MCF 10A (cell line): ENCODE data around the gene PLA2G4F. TPM values are rescaled to one million over a fixed set of nuclear protein-coding genes. Genes with fewer than 3 reads are reported as not detected.
A peak's percentile ranks its signal among the peaks of the same experiment; 100 is the strongest.

ENCODE experiments used
- BruUV-seq: library from RNA; stranded (reverse); fragments of 400-500 nt; replicated peaks from 2 replicates; lab custom pipeline; 2021; lab: Mats Ljungman, UMichigan
- CTCF ChIA-PET: fragments of 300-600 bp; sonication (Branson Sonifier 250); formaldehyde crosslinking; extraction: SDS; loops from one replicate; lab custom pipeline; 2021; ENCODE audit warnings: antibody characterized with exemption, inconsistent platforms; lab: Yijun Ruan, JAX
- POLR2A ChIA-PET: fragments of 300-600, 350-650 bp; sonication (Branson Sonifier 250); formaldehyde crosslinking; extraction: SDS; loops from one replicate; lab custom pipeline; 2020; ENCODE audit warnings: antibody characterized with exemption, inconsistent platforms; lab: Yijun Ruan, JAX
- DNase-seq: peaks from one replicate; pipeline ENCODE4 v3.0.0-alpha.2; 2018; ENCODE audit not compliant: unreplicated experiment
- H3K27ac Mint-ChIP-seq: one replicate; pipeline ENCODE4 v1.8.0; 2022; ENCODE audit warnings: mild to moderate bottlenecking, low read depth, mixed read lengths; ENCODE audit not compliant: unreplicated experiment
- H3K27me3 Mint-ChIP-seq: one replicate; pipeline ENCODE4 v1.8.0; 2022; ENCODE audit warnings: mixed read lengths; ENCODE audit not compliant: insufficient read depth, unreplicated experiment
- H3K36me3 Mint-ChIP-seq: one replicate; pipeline ENCODE4 v1.8.0; 2022; ENCODE audit warnings: mild to moderate bottlenecking, moderate library complexity, mixed read lengths; ENCODE audit not compliant: insufficient read depth, unreplicated experiment
- H3K4me1 Mint-ChIP-seq: one replicate; pipeline ENCODE4 v1.8.0; 2022; ENCODE audit warnings: mixed read lengths; ENCODE audit not compliant: insufficient read depth, unreplicated experiment
- H3K4me3 Mint-ChIP-seq: one replicate; pipeline ENCODE4 v1.8.0; 2022; ENCODE audit warnings: mild to moderate bottlenecking, moderate library complexity, mixed read lengths; ENCODE audit not compliant: unreplicated experiment
- H3K9me3 Mint-ChIP-seq: one replicate; pipeline ENCODE4 v1.8.0; 2022; ENCODE audit warnings: mixed read lengths; ENCODE audit not compliant: unreplicated experiment
- intact Hi-C: fragments of 100-400 bp; cut with micrococcal nuclease; formaldehyde crosslinking; loops from 2 replicates; pipeline ENCODE4 v1.14.1; 2022
- total RNA-seq: library from RNA; stranded (reverse); gene quantifications from 2 replicates; pipeline ENCODE4 v1.2.3, GENCODE V29; 2022
- TF ChIP-seq, protein P1 (sequence below): fragments of 200-600 bp; IDR thresholded peaks from one replicate; pipeline ENCODE4 v1.8.0; 2022; ENCODE audit warnings: antibody characterized with exemption, mild to moderate bottlenecking; ENCODE audit not compliant: unreplicated experiment

Gene PLA2G4F
- total RNA-seq, 1 experiment from 2014 or later = 0.30 TPM

DNA sequence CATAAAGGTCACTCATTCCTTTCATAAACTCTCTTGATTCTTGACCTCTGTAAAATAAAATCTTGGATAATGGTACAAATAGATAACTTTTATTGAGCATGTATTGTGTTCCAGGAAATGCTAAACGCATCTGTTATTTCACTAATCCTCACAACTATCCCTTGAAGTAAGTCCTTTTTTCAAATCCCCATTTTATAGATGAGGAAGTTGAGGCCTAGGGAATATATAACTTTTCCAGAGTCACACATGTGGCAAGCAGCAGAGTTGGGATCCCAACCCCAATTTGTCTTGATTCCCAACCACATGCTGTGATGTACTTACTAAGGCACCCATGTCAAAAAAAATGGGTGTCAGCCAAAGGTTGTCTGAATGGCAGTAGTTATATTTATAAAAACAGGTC, 45.4 kb upstream of the PLA2G4F start:
- TF ChIP-seq, protein P1, sequence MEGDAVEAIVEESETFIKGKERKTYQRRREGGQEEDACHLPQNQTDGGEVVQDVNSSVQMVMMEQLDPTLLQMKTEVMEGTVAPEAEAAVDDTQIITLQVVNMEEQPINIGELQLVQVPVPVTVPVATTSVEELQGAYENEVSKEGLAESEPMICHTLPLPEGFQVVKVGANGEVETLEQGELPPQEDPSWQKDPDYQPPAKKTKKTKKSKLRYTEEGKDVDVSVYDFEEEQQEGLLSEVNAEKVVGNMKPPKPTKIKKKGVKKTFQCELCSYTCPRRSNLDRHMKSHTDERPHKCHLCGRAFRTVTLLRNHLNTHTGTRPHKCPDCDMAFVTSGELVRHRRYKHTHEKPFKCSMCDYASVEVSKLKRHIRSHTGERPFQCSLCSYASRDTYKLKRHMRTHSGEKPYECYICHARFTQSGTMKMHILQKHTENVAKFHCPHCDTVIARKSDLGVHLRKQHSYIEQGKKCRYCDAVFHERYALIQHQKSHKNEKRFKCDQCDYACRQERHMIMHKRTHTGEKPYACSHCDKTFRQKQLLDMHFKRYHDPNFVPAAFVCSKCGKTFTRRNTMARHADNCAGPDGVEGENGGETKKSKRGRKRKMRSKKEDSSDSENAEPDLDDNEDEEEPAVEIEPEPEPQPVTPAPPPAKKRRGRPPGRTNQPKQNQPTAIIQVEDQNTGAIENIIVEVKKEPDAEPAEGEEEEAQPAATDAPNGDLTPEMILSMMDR = no peak

DNA sequence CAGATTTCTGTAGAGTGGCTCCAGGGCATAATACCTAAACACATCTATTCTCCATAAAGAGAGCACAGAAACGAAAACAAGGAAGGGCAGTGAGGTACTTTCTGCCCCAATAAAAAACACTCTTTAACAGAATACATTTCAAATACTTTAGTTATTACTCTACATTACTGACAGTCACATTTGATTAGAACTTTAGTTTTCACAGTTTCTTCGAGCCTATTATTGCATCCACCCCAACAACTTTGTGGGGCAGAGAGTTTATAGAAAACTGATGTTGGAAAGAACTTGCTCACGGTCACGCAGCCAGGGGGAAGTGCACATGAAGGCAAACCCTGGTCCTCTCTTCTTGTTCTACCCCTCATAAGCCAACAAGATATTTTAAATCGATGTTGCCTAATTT, 42.7 kb upstream of the PLA2G4F start:
- Mint-ChIP-seq H3K4me1 (no peaks in the 10 kb centered on the region), H3K27ac (no peak overlapping the region), H3K9me3 (no peaks in the 10 kb centered on the region), H3K36me3 (peaks cover 64% of the 10 kb centered on the region), H3K4me3 (no peak overlapping the region), H3K27me3 (no peaks in the 10 kb centered on the region)
- CTCF ChIA-PET = no interaction called here
- BruUV-seq = no TSS peak
- intact Hi-C loops = no loop called here
- TF ChIP-seq, protein P1 = no peak
- DNase-seq = no peak
- POLR2A ChIA-PET = interaction anchor here (1.3 to 1.9 kb wide), 2 partner anchors 8 to 43 kb away, joined by 3 to 19 read pairs; partner anchors contain the start of genes PLA2G4F and VPS39

More for the DNA sequence above, 45.4 kb upstream of the PLA2G4F start:
- no peaks in the 10 kb centered on the region for H3K9me3 Mint-ChIP-seq
- H3K4me1 Mint-ChIP-seq = peaks cover 18% of the 10 kb centered on the region
- peaks cover 59% of the 10 kb centered on the region for H3K36me3 Mint-ChIP-seq
- intact Hi-C loops = no loop called here
- no peak overlapping the region for H3K4me3 Mint-ChIP-seq
- CTCF ChIA-PET = no interaction called here
- H3K27me3 Mint-ChIP-seq = no peaks in the 10 kb centered on the region
- no peak overlapping the region for H3K27ac Mint-ChIP-seq
- POLR2A ChIA-PET = no interaction called here
- no TSS peak for BruUV-seq
- DNase-seq = no peak

DNA sequence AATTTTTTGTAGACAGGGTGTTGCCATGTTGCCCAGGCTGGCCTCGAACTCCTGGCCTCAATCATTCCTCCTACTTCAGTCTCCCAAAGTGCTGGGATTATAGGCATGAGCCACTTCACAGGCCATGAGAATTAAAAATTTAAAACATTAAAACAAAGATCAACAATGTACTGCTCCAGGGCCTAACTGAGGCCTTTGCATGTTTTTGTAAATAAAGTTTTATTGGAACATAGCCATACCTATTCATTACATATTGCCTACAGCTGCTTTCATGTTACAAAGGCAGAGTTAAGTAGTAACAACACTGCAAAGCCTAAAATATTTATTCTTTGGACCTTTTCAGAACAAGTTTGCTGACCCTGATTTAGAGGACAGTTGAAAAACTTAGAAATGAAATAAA, 42.1 kb upstream of the PLA2G4F start:
- intact Hi-C loops = no loop called here
- peaks cover 64% of the 10 kb centered on the region for H3K36me3 Mint-ChIP-seq
- DNase-seq = no peak
- ChIA-PET CTCF (interaction anchor here (0.6 kb wide), 1 partner anchor 169 kb away, joined by 3 read pairs; no protein-coding TSS in a partner anchor), POLR2A (interaction anchor here (1.3 to 1.9 kb wide), 2 partner anchors 9 to 42 kb away, joined by 3 to 19 read pairs; partner anchors contain the start of genes PLA2G4F and VPS39)
- H3K9me3 Mint-ChIP-seq = no peaks in the 10 kb centered on the region
- BruUV-seq = no TSS peak
- H3K27ac Mint-ChIP-seq = no peak overlapping the region
- no peaks in the 10 kb centered on the region for H3K27me3 Mint-ChIP-seq
- TF ChIP-seq, protein P1 = no peak
- H3K4me1 Mint-ChIP-seq = no peaks in the 10 kb centered on the region
- H3K4me3 Mint-ChIP-seq = no peak overlapping the region

DNA sequence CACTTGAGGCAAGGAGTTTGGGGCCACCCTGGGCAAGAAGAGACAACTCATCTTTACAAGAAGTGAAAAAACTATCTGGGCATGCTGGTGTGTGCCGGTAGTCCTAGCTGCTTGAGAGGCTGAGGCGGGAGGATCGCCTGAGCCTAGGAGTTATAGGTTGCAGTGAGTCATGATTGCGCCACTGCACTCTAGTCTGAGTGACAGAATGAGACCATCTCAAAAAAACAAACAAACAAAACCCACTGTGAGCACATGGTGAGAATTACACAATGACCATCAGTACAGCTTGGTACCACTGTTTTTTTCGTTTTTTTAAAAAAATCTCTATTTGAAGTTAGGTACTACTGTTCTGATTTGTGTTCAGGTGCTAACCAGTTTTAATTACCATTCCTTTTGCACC, 38.1 kb upstream of the PLA2G4F start:
- H3K27me3 Mint-ChIP-seq = no peaks in the 10 kb centered on the region

More for the DNA sequence above, 38.1 kb upstream of the PLA2G4F start:
- peaks cover 71% of the 10 kb centered on the region for H3K36me3 Mint-ChIP-seq
- CTCF ChIA-PET = no interaction called here
- BruUV-seq = no TSS peak
- DNase-seq = peak; percentile 96
- no peaks in the 10 kb centered on the region for H3K4me1 Mint-ChIP-seq
- H3K9me3 Mint-ChIP-seq = no peaks in the 10 kb centered on the region
- intact Hi-C loops = no loop called here
- no peak overlapping the region for H3K4me3 Mint-ChIP-seq
- no peak overlapping the region for H3K27ac Mint-ChIP-seq
- POLR2A ChIA-PET = interaction anchor here (0.7 to 3.6 kb wide), 5 partner anchors 10 to 78 kb away, joined by 3 to 17 read pairs (median 4); partner anchors contain the start of genes GANC, TMEM87A and VPS39
- TF ChIP-seq, protein P1 = no peak
